GM21737 (cell line): ENCODE data around the gene KRT83.

Source experiments
- ATAC-seq: cut with Tn5 transposase; IDR thresholded peaks from one replicate; pipeline ENCODE4 v1.9.1; 2021; ENCODE audit warnings: mild to moderate bottlenecking, moderate library complexity; ENCODE audit not compliant: unreplicated experiment

KRT83 gene

DNA sequence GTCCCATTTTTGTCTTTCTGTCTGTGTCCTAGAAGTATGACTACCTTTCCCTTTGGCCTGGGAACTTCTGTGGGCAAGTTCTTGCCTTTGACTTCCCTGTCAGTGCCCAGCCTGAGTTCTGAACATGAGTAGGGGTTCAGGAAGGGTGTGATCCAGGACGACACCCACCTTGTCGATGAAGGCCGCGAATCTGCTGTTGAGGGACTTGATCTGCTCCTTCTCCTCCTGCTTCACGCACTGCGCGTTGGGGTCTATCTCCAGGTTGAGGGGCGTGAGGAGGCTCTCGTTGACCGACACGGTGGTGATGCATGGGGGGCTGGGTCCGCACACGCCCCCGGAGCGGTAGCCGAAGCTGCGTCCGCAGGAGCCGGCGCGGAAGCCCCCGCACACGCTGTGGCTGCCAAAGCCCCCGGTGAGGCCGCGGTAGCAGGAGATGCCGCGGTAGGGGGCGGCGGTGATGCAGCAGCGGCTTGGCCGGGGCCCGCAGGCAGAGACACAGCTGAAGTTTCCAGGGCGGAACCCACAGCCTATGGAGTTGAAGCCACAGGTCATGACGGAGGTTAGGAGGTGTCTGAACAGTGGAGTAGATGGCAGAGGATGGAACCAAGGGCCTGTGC, at the start of gene KRT83:
Gene KRT83, minus strand, starts transcription at position 615 of the 617 bp plus-strand sequence. Its CDS starts 63 bp downstream, at position 552.
- no peak for ATAC-seq

DNA sequence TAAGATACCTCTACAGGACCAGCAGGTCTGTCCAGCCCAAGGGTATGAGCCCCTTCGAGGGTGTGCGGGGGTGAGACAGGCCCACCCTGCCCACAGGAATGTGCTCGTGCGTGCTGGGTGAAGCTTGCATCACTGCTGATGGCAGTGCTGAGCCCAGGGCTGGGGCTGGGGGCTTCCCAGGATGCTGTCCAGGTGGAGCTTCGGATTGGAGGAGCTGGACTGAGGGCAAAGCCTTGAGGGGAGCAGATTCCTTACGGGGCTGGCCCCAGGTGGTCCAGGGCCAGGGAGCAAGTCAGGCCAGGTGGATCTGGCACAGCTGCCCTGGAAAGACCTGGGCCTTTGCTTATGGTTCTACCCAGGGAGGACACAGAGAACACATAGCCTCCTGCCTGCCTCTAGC, 48.6 kb upstream of the KRT83 start:
- no peak for ATAC-seq

DNA sequence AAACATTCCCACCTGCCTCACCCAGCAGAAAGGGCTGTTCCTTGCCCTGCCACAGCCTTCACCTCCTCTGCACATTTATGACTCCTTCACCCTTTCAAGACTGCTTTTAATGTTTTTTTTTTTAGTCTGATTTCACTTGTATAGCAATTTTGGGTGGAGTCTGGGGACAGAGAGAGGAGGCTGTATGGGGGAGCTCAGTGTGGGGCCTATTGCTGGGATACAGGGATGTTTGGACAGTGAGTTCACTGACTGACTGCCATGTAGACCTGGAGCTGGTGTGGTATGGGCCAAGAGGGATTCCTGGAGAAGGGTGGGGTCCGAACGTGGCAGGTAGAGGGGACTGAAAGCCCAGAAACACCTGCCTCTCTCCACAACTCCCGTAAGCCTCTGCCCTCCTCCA, 48.0 kb upstream of the KRT83 start:
- ATAC-seq, result no peak

DNA sequence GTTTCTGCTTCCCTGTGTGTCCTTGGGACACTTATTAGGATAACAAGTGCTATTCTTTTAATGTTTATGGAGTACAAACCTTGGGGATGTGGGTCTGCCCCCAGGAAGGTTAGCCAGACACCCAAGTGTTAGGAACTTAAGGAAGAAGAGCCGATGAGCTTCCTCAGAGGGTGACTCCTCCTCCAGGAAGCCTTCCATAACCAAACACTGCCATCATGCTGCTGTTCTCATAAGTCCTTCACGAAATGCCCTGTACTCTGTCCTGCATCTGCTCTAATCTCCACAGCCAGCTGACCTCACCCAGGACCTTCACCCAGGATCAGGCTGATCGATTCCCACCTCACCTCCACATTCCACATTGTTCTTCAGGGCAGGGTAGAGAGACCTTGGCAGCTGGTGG, 47.3 kb upstream of the KRT83 start:
- no peak for ATAC-seq

DNA sequence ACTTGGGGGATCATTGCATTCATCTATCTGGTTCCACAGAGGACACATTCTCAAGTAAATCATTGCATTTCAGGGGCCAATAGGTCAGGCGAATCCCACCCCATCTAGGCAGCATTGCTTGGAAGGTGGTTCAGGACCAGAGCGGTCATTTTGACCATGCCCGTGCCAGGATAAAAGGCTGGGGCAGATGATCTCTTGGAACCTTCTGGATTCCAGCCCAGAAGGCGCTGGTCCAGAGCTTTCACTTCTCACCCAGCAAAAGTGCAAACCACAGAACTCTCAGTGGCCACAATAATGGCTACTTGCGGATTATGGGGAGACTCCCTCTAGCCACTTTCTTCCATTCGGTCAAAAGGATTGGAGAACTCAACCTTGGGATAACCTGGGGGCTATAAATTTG, 46.7 kb upstream of the KRT83 start:
- no peak for ATAC-seq

DNA sequence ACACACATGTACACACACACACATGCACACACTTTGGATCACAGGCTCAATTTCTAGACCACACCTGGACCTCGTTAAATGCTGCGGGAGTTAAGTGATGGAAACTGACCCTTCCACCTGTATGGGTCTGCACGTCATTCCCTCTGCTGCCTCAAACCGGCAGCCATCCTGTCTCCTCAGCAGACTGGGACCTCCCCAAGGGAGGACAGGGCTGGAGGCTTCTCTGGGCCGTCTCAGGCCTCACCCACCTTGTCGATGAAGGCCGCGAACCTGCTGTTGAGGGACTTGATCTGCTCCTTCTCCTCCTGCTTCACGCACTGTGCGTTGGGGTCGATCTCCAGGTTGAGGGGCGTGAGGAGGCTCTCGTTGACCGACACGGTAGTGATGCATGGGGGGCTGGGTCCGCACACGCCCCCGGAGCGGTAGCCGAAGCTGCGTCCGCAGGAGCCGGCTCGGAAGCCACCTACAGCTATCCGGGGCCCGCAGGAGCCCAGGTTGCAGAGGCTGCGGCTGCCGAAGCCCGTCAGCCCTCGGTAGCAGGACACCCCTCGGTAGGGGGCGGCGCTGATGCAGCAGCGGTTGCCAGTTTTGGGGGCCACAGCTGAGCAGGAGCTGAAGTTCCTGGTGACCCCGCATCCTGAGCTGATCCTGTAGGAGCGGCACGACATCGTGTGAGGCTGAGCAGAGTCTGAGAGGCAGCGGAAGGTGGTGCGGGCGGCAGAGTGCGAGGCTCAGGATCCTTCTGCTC, 45.7 kb upstream of the KRT83 start, which contains the start of gene KRT85:
Gene KRT85, minus strand, starts transcription at position 744 of the 748 bp plus-strand sequence. Its CDS starts 76 bp downstream, at position 668.
- ATAC-seq, result no peak

DNA sequence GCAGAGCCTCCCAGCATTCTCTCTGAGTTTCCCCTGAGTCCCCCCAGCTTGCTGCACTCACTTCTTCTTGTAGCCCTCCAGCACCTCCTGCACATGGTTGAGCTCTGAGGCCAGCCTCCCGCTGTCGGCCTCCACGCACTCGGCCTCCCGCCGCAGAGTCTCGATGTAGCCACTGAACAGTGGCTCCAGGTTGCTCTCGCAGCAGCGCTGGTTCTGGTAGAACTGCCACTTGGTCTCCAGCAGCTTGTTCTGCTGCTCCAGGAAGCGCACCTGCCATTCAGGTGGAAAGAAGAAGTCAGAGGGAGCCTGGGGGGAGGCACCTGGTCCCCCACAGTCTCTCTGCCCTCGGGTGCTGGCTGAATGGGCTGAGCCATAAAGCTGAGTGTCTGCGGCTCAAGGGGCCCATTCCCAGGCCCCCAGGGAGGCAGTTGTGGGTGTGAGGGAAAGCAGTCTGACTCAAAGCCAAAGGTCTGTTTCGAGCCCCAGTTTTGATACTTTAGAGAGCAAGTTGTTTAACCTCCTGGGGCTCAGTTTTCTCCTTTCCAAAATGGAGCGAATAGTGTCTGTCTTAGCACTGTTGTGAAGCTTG, 43.8 kb upstream of the KRT83 start:
- ATAC-seq, result no peak

DNA sequence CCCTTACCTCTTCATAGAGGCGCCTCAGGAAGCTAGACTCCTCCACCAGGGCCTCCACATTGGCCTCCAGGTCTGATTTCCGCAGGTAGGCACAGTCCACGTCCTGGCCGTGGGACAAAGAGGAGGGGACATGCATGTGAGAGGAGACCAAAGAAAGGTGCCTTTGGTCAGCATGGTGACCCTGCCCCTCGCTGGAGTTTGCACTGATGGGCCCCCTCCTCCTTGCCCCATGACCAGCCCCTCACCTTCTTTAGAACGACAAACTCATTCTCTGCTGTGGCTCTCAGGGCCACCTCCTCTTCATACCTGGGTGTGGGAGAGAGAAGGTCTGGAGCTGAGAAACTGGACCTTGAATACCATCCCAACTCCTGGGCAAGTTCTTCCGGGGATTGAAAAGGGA, 42.9 kb upstream of the KRT83 start:
- no peak for ATAC-seq

DNA sequence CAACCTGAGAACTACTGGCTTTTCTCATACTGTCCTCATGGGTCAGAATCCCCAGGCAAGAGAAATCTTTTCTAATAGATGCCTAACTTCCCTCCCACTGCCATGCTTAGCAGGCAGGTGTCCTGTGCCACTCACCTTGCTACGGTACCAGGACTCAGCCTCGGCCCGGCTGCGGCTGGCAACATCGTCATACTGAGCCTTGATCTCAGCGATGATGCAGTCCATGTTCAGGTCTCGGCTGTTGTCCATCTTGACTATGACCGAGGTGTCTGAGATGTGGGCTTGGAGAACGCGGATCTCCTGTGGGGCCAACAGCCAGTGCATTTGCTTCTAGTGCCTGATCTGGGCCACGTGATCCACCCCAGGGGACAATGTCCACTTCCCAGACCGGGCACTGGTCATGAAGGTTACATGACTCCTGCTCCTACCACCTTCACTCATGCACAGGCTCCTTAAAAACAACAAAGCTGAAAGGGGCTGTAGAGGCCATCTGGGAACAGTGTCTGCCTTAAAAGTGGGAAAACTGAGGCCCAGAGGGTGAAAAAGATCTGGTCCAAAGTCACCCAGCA, 42.0 kb upstream of the KRT83 start:
- no peak for ATAC-seq

DNA sequence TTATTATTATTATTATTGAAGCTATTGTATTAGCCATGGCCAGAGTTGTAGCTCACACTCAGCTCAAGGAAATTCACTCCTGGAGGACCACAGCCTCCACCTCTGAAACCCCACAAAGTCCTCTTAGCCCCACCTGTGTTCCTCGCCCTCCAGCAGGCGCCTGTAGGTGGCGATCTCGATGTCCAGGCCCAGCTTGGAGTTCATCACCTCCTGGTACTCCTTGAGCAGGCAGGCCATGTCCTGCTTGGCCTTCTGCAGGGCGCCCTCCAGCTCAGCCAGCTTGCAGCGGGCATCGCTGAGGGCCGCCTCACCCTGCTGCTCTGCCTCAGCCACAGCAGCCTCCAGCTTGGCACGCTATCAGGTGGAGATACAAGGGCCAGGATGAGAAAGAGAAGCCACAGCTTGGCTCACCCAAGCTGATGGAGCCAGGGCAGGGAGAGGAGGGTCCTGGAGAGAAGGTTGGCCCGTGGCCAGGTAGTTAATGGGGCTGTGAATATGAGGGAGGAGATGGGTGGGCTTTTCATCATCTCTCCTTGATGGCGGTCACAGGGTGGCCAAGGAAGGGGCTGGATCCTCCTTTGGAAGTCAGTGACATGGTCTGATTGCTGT, 41.0 kb upstream of the KRT83 start:
- ATAC-seq, result no peak

DNA sequence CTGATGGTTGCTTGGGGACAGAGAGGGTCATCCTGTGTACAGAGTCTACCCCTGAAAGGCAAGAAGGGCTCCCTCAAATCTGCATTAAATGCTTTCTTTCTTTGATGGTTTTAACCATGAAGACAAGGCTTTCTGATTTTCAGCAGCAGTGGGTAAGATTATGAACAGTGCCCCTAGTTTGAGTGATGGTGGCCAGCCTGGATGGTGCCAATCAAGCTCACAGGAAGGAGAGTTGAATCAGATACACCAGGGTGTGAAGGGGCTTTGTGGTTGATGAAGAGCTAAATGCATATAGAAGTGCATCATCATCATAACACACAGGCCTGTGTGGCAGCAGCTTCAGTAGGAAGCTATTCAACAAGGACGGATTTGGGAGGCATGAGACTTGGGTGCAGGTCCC, 40.4 kb upstream of the KRT83 start:
- ATAC-seq, result no peak

DNA sequence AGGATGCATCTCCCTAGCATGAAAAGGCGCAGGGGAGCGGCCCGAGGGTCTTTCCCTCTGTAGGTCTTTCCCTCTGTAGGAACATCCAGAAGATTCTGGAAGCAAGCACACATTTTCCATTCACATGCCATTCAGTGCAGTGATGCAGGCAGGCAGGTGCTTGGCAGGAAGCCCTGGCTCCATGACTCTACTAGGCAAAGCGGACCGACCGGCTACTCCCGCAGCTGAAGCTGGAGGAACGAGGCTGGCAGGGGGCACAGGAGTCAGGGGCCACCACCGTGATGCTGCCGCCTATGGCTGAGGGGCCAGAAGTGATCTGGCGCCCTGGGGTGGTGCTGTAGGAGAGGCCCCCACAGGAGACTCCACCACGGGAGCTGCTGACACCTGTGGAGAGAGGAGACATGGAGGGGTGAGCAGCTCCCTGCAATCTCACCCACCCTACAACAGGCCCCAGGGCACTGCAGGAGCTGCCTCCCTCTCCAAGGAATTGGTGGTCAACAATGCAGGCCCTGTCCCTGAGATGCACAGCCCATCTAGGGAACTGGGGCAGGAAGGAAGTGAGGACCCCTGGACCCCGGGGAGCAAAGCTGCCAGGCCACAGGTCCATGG, 39.6 kb upstream of the KRT83 start:
- ATAC-seq, result no peak

DNA sequence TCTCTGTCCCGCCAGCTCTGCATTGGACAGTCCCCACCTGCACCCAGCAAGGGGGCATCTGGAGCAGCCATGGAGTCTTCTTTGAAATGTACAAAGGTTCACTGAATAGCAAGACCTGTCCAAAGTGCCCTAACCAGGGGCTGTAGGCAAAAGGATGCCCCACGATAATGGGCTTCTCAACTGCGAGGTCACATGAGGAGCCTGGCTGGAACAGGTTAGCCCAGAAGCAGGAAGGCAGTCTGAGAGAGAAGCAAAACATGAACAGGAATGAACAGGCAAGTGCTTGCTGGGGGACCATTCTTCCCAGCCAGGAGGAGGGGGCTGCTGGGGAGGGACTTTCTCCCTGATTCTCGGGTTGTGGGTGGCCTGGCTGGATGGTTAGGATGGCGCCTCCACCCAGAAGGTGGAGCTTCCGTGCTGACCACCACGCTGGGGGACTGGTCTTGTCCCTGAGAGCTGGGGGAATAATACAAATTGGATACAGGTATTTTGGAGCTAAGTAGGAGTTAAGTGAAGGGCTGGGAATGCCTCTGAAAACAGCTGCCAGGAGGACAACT, 39.0 kb upstream of the KRT83 start:
- no peak for ATAC-seq

DNA sequence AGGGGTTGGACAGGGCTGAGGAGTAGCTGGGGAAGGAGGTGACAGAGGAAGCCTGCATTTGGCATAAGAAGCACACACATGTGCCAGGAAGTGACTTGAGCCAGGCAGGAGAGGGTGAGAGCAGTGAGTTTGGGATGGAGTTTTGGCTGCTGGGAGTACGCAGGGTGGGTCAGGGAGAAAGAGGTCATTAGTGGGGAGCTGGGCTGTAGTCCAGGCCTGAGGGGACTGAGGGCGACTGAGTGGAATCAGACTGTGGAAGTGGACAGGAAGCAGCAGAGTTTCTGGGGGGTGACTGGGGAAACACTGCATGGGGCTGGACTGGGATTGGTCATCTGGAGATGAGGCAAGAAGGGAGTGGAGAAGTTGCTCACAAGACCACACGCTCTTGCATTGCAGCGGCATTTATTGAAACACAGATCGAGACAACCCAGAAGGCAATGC, 38.4 kb upstream of the KRT83 start:
- no peak for ATAC-seq

DNA sequence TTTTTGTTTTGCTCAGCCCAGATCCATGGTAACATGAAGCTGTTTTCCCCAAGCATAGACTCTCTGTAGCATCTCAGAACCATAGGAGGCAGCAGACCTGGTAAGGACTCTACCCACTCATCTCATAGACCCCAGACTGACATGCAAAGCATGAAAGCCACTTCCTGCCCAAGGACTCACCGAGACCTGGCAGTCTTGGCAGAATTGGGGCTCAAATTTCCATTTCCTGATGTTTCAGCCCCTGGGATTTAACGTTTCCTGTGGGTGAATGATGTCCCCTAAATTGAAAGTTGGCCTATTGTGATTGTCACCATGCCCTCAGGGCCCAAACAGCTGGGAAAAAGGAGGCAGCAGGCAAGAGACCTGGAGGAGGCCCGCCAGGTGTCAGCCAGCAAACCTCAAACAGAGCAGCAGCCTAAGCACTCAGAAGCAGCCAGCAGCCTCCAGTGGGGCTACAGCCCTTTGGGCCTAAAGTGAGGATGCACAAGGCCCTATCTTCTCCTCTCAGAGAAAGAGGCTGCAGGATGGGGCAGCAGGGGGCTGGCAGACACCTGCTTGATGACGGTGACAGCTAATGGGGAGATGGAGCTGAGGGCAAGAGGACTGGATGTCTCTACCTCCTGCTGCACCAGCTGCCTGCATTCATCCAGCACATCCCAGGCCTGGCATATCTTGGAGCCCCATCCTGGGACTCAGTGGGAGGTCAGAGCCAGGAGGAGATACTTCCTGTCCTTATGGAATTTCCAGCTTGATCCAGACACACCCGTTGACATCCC, 37.6 kb upstream of the KRT83 start:
- peak; percentile 78 for ATAC-seq

DNA sequence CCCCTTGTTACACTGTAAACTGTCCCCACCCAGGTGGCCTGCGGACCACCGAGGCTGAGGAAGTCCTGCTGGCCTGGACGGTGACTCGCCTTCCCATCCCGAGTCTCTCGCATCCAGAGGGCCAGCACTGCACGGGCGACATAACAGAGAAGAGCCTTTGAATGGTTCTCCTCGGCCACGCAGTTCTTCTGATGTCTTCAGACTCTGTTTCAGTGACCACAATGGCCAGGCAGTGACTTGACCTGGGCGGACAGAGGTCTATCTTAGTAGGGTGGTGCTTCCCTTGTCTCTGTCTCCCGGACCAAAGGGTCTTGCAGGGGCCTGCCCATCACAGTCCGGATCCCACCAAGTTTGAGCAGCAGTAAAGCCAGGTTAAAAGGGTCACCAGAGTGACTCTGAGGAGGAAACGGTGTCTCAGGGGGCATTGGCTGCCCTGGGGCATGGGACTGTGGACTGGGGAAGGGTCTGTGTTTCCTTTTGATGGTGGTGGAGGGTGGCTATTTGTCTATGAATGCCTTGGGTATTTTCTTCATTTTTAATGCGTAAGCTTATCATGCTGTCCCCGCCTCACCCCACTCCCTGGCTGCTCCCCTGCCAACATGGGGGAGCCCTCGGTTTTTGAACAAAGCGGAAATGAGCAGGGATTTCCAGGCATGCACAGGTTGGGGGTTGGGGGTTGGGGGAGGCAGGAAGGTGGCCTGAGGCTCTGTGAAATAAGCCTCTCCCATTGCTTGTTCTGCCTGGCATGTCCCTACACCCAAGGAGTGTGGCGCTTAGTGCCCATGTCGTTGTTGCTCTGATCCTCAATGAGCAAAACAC, 35.8 kb upstream of the KRT83 start:
- no peak for ATAC-seq

DNA sequence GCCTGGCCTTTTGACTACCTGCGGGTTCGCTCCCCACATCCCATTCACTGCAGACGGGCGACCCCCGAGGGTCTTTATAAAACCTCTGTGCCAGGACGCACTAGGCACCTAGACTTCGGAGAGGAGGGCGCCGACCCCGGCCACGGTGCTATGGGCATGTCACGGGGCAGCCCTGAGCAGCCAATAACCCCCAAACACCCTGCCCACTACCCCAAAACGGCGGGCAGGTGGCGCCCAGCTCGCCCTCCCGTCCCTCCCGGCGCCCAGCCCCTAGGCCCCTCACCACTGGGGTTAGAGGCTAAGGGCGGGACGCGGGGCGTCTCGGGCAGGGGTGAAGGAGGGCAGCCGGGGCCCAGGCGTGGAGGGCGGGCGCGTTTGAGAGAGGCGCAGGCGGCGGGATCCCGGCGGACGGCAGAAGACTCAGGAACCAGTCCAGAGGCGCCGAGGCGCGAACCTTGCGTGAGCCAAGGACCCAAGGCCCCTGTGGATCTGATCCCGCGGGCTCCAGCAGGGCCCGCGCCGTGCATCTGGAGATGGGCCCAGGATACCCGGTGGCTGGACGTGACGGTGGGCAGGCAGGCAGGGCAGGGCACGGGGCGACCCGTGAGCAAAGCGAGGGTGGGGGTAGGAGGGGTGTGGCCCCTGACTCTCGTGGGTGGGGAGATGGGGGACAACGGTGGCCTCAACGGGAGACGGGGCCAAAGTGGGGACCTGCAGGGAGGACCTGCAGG, 35.0 kb upstream of the KRT83 start:
- ATAC-seq, result no peak

DNA sequence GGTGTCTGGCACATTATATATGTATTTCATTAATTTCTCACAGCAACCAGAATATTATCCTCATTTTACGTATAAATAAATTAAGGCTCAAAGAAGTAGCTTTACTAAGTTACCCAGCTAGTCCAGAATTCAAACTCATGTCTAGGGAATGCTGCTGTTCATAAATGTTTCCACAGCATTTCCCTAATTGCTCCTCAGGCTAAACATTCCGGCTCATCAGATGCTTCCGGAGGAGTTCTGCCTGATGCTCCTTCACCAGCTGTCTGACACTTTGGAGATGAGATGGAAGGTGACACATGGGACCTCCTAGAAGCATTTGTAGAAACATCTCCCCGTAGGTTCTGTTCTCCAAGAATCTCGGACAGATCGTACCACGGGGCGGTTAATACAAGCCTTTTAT, 34.0 kb upstream of the KRT83 start:
- ATAC-seq, result no peak
